Cardiac septum (tissue), 1 donor: ENCODE results near the gene HYI. TPM values are rescaled to one million over a fixed set of nuclear protein-coding genes. Genes with fewer than 3 reads are reported as not detected.
"Not testable (repeated sequence)": the region's sequence is repeated elsewhere in the genome, so short reads cannot be mapped to it uniquely, and the experiment has no call there.

ENCODE experiments used
- DNase-seq: peaks from one replicate; pipeline ENCODE4 v3.0.0-alpha.2; 2020; ENCODE audit warnings: low spot score
- intact Hi-C: fragments of 100-400 bp; cut with DNase I; formaldehyde crosslinking; loops from one replicate; pipeline ENCODE4 v1.14.0; 2022
- total RNA-seq: library from RNA; stranded (reverse); fragmentation: NEBNext Ultra II Directional; extraction: Animal tissue kit (Norgen Biotek cat#: 25700); gene quantifications from one replicate; pipeline ENCODE4 v1.2.1, GENCODE V29; 2021
- donor health status: DM: no; HTN: no; CAD: no.

The HYI gene
- total RNA-seq, 1 donor from 2014 or later: 26.3 TPM

- DNase-seq: no peak
- intact Hi-C loops: no loop called here
Observed at GRCh38 chr1:43466403-43466802, 12.7 kb upstream of the HYI start.

GRCh38 chr1:43465505-43466067, 11.9 kb upstream of the HYI start:
- intact Hi-C loops: no loop called here
- no peak for DNase-seq

- intact Hi-C loops: no loop called here
- no peak for DNase-seq
Observed at GRCh38 chr1:43464681-43465504, 11.2 kb upstream of the HYI start.

DNA sequence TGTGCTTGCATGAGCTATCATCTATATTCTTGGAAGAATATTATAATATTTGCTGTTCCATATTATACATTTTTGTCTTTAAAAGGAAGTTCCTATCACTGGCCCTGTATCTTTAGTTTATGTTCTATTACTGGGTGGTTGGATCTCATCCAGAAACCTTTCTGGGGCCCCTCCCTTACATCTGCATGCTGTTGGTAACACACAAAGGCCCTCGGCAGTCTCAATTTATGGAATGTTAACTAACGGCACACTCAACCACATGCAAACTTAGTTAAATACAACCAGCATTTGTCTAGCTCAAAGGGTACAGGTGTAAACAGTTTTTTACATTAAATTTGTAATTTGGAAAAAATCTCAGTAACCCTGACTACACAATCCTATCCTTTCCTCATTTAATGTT, 9.7 kb upstream of the HYI start:
- intact Hi-C loops: no loop called here
- no peak for DNase-seq

- DNase-seq: no peak
- intact Hi-C loops: no loop called here
Observed at GRCh38 chr1:43460988-43461693, 7.4 kb upstream of the HYI start.

- DNase-seq, intact Hi-C loops: not testable (repeated sequence)
Observed at GRCh38 chr1:43458379-43458778, 4.6 kb upstream of the HYI start.

DNA sequence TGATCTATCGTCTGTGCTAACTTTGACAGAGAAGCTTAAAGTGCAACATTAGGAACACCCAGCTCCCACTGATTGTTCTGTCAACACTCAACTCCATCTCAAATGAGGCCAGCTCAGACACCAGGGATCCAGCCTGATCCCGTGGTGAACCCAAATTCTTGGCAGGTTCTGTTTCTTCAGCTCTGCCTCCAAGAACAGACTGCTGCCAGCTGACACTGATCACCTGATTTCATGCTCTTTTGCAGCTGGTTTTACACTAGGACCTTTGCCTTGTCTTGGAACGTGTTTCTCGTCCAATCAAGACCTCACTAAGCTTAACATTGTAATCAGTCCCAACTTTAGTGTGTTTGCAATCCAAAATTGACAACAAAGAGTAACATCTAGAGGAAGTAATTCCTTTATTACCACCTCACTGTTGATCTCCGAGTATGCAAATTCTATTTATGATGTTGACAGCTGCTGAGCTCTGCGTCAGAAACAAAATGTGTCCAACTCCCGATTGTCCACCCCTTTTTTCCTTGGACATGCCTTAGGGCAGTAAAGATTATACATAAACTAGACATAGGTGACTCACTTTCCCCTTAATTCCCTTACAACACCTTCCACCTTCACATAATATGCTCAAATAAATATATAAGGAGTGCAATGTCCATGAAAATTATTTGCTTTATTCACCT, 1.6 kb upstream of the HYI start:
- intact Hi-C loops: no loop called here
- DNase-seq: no peak

DNA sequence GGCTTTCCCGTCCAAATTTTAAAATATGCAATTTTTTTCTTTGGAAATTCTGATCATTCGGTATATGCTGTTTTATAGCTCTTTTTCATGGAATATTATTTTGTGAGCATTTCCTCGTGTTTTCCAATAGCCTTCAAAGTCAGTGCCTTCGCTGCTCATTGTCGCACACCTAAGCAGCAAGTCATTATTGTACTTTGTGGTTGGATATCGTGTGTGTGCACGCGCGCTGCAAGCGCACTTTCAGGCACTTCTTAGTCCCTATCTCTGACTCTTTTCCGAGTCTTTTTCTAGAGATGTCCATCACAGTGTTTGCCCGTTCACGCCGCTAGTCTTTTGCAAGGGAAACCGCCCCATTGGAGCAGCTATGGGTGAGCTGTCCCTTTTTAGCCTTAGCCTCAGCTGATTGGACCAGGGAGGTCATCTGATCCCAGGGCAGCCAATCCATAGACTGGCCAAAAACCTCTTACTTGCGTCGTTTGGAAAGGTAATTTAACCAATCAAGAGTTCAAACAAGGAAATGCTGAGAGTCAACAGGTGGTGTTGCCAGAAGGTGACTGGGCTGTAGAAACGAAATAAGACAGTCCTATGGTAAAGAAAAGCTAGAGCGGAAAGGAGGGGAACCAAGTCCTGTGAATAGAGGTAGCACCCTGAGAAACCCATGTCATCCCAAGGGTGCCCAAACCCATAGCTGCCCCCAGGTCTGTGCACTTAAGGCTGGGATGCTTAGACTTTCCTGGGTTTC, 710 bp upstream of the HYI start:
- intact Hi-C loops: loop anchor here (5.0 kb wide), 1 partner anchor 87 kb away; the partner anchor contains the start of gene ELOVL1
- peak; percentile 86 for DNase-seq

DNA sequence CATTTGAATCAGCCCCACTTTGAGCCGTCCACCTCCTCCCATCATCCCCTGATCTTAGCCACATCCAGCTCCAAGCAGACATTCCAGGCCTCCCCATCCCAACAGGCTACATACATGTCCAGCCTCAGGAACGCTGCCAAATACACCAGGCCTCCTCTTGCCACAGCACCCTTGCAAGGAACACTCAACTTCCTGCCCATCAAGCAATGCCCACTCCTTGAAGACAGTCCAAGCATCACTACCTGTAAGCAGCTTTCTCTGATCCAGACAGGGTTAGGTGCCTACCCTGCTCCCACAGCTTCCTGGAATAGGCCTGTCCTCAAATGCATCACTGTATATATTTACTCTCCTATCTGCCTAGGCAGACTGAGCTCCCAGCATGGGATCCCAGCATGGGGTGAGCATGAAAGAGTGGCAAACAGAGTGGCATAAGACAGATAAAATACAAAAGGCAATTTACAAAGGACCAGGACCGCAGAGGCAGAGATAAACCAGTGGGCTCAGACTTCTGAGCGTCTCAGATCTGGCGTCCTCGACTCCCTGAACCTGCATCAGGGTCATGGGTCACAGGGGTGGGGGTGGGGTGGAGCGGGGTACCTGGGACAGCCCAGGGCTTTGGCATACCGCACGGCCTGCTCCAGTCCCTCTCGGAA, 816 bp downstream of the HYI start:
- intact Hi-C loops: loop anchor here (5.0 kb wide), 1 partner anchor 86 kb away; the partner anchor contains the start of gene ELOVL1
- peak; percentile 65 for DNase-seq

DNA sequence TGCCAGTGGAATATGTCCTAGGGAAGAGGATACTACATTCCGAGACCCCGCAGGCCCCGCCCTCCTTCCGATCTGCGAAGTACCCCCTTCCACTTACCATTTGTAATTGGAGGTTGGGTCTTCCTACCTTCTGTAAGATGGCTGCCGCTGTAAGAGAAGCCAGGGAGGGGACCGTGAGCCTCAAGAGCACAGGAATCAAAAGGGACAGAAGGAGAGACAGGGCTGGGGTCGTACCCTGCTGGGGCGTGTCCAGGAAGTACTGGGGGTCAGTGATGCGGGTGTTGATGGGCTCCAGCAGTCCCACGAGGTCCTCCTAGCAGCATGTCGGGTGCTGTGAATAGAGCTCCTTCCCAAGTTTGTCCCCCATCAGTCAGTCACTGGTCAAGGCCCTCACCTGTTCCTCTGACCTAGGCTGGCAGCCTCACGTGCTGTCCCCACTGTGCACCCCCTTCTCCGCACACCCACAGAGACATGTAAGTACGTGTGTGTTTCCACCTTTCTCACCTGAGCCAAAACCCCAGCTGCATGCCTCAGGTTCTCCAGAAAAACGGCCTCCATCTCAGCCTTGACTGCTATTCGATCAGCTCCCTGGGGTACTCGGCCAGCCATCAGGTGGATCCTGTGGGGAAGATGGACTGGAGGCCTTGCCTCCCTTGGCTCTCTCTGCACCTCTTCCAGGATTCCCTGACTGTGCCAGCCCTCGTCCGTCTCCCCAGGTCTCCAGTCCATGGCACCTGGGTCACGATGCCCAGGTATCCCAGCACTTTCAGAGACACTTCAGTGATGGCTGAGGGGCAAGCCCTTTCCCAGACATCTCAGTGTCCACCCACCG, 1.8 kb downstream of the HYI start:
- DNase-seq: peak; percentile 74
- intact Hi-C loops: loop anchor here (5.0 kb wide), 1 partner anchor 85 kb away; the partner anchor contains the start of gene ELOVL1

GRCh38 chr1:43451157-43451591, 2.6 kb downstream of the HYI start:
- intact Hi-C loops: loop anchor here (5.0 kb wide), 1 partner anchor 84 kb away; the partner anchor contains the start of gene ELOVL1
- DNase-seq: peak; percentile 43

DNA sequence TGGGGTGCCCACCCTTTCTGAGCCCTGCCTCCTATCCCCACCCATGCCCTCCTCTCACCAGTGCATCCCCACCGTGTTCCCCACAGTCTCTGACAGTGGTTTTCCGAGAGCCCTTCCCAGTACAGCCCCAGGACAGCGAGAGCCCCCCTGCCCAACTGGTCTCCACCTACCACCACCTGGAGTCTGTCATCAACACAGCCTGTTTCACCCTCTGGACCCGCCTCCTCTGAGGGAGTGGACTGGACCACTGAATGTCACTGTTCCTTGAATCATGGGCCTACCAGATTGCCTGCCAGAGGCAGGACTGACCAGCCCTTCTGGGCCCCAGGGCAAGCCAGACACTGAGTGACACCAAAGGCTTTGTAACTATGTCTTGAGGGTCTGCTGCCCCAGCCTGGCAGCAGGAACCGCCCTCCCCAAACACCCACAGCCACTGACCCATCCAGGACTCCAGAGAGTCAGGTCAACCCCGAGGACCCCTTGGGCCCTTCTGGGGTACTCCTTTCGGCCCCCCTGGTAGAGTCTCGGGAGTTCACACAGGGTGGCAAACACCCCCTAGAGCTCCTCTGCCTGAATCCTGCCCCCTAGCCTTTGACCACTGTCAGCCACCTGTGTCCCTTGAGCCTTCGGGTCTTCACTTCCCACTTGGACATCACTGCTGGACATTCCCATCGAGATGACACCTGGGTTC, 3.3 kb downstream of the HYI start:
- intact Hi-C loops: loop anchor here (5.0 kb wide), 1 partner anchor 83 kb away; the partner anchor contains the start of gene ELOVL1
- peak; percentile 71 for DNase-seq

- DNase-seq: peak; percentile 44
- intact Hi-C loops: loop anchor here (5.0 kb wide), 1 partner anchor 82 kb away; the partner anchor contains the start of gene ELOVL1
Observed at GRCh38 chr1:43449708-43450069, 4.0 kb downstream of the HYI start.

DNA sequence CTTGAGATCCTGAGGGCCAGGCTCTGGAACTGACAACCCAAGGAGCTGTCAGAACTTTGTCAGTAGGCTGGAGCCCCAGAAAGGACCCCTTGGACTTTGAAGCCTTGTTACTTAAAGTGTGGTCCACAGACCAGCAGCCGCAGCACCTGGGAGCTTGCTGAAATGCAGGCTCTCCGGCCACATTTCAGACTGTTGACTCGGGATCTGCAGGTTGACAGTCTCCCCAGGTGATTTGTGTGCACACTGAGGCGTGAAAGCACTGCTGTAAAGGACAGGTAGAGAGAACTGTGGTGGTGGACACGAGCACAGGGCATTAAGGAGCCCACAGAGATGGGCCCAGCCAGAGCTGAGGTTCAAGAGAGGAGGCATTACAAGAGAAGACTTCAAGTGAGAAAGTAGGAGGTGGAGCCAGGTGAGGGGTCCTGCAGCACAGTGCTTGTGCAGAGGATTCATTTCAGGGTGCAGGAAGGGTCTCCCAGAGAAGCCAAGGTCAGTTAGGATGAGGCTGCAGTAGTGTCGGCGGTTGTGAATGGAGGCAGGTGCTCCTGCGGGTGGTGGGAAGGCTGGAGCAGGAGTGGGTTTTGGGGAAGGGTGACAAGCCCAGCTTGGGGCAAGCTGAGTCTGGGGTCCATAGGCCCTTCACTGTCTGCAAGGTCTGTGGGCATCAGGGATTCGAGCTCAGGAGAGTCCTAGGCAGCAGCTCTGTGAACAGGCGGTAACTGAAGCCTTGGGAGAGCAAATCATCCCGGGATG, 4.6 kb downstream of the HYI start:
- peak; percentile 60 for DNase-seq
- intact Hi-C loops: no loop called here

GRCh38 chr1:43447891-43448708, 5.6 kb downstream of the HYI start:
- peak; percentile 71 for DNase-seq
- intact Hi-C loops: no loop called here
